ENCODE results near the gene KLHL29. TPM values are rescaled to one million over a fixed set of nuclear protein-coding genes. Genes with fewer than 3 reads are reported as not detected.
A peak's percentile ranks its signal among the peaks of the same experiment; 100 is the strongest.

KLHL29 gene
- polyA plus RNA-seq, 3 donors, result 0.03 TPM; not detected in 2

DNA sequence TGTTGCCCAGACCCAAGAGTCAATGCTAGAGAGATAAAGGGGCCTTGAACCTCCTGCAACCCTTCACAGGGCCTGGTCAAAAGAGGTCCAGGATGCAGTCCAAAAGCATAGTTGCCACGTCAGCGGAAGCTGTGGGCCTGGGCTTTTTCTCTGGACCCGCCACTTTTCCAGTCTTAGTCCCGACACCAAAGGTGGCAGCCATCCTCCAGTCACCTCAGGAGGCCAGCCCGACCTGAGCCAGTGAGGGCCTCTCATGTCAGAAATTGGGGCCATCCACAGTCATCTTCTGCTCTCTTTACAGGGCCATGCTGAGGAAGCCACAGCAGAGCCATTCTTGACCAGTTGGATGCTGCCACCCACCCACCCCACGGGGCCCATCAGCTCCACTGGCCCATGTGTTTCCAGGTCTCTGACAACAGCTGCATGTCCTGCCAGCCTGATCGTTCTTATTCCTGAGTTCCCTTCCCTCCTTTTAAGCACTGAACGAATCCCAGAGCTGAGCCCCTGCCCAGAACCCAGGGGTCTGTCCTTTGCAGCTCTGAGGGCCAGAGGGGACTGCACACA lies 34.1 kb upstream of the KLHL29 start:
- Histone ChIP-seq H3K4me2 (replicated peaks; ENCODE audit: extremely low read depth, low read length, poor library complexity, severe bottlenecking) (no peak overlapping the region), H3K36me3 (replicated peaks in 1 of 2; ENCODE audit: control insufficient read depth in 1 of 2, insufficient read depth in 2 of 2, low read length in 2 of 2) (no peaks in the 10 kb centered on the region), H2AFZ (ENCODE audit: insufficient read depth, low read depth, low read length, poor library complexity, severe bottlenecking) (no peak overlapping the region), H3K9me3 (replicated peaks in 1 of 2; ENCODE audit: control insufficient read depth in 1 of 2, insufficient read depth in 1 of 2, low read length in 2 of 2) (no peaks in the 10 kb centered on the region), H3K27me3 (ENCODE audit: control insufficient read depth in 2 of 2, insufficient read depth in 2 of 2, low read length in 2 of 2) (peaks cover 2 to 19% of the 10 kb centered on the region in 2 donors), H3K9ac (ENCODE audit: insufficient read depth, low read length, poor library complexity, severe bottlenecking) (no peak overlapping the region), H3K4me3 (replicated peaks in 1 of 3; ENCODE audit: low read depth in 2 of 3, low read length in 3 of 3) (no peak overlapping the region), H3K79me2 (ENCODE audit: insufficient read depth, low read length) (no peaks in the 10 kb centered on the region), H3K27ac (ENCODE audit: low read depth in 1 of 2, low read length in 2 of 2) (no peak overlapping the region), H4K20me1 (ENCODE audit: insufficient read depth, low read length) (no peaks in the 10 kb centered on the region), H3K4me1 (ENCODE audit: control insufficient read depth in 1 of 2, insufficient read depth in 2 of 2, low read length in 2 of 2) (no peaks in the 10 kb centered on the region)
- Mint-ChIP-seq H3K4me1 (no peaks in the 10 kb centered on the region), H3K27me3 (ENCODE audit: low read depth in 3 of 3) (peaks cover 16 to 29% (median 16%) of the 10 kb centered on the region in 3 donors), H3K36me3 (no peaks in the 10 kb centered on the region), H3K9me3 (peaks cover 0 to 4% (median 0%) of the 10 kb centered on the region in 7 donors), H3K4me3 (no peak overlapping the region), H3K27ac (no peak overlapping the region)
- TF ChIP-seq, protein P1, sequence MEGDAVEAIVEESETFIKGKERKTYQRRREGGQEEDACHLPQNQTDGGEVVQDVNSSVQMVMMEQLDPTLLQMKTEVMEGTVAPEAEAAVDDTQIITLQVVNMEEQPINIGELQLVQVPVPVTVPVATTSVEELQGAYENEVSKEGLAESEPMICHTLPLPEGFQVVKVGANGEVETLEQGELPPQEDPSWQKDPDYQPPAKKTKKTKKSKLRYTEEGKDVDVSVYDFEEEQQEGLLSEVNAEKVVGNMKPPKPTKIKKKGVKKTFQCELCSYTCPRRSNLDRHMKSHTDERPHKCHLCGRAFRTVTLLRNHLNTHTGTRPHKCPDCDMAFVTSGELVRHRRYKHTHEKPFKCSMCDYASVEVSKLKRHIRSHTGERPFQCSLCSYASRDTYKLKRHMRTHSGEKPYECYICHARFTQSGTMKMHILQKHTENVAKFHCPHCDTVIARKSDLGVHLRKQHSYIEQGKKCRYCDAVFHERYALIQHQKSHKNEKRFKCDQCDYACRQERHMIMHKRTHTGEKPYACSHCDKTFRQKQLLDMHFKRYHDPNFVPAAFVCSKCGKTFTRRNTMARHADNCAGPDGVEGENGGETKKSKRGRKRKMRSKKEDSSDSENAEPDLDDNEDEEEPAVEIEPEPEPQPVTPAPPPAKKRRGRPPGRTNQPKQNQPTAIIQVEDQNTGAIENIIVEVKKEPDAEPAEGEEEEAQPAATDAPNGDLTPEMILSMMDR (IDR thresholded peaks at IDR 0.05), result no peak
- intact Hi-C loops (cut with micrococcal nuclease), result no loop called here
- 91% methylated on average over 8 of the region's 8 CpGs for WGBS (ENCODE audit: insufficient coverage)
- no peak for DNase-seq

DNA sequence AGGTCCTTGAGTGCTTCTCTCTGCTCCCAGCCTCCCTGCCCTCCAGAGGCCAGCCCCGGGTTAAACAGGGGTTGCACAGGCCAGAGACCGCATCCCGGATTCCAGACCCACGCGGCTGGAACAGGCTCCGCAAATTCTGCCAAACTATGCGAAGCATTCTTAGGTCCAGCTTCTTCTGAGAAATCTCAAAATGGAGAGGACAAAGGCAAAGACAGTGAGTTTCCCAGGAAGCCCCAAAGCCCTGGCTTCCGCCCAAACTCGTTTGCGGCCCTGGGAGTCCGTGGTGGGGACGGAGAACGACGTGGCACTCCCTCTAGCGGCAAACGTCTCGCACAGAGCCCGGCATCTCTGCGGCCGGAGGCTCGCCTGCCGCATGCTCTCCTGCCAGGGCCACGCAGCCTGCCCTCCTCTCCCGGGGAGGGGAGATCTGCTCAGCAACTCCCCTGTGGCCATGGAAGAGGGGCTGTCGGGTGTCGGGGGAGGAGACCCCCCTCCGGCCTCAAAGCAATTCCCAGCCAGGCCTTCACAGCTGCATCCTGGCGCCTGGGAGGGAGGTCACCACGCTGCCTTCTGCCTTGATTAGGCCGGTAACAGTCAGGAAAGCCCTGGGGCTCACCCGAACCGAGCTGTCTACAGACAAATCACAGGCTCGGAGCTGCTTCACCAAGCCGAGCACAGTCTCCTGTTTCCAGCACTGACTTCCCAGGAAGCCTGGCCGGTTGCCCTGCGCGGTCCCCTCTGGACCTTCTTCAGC lies 33.4 kb upstream of the KLHL29 start:
- no peaks in the 10 kb centered on the region for H3K4me1 ChIP-seq (ENCODE audit: control insufficient read depth in 1 of 2, insufficient read depth in 2 of 2, low read length in 2 of 2)
- Mint-ChIP-seq H3K36me3 (no peaks in the 10 kb centered on the region), H3K4me3 (no peak overlapping the region)

More for the DNA sequence above, 33.4 kb upstream of the KLHL29 start:
- no peak overlapping the region for H3K4me2 ChIP-seq (replicated peaks; ENCODE audit: extremely low read depth, low read length, poor library complexity, severe bottlenecking)
- peak overlapping the region; percentile 29 for H2AFZ ChIP-seq (ENCODE audit: insufficient read depth, low read depth, low read length, poor library complexity, severe bottlenecking)
- H3K36me3 ChIP-seq (replicated peaks in 1 of 2; ENCODE audit: control insufficient read depth in 1 of 2, insufficient read depth in 2 of 2, low read length in 2 of 2), result no peaks in the 10 kb centered on the region
- 29% methylated on average over 31 of the region's 37 CpGs for WGBS (ENCODE audit: insufficient coverage)
- H3K4me1 Mint-ChIP-seq, result no peaks in the 10 kb centered on the region
- H3K27ac ChIP-seq (ENCODE audit: low read depth in 1 of 2, low read length in 2 of 2), result no peak overlapping the region
- peak; percentile 3 to 25 (median 4) for DNase-seq
- no peak overlapping the region for H3K4me3 ChIP-seq (replicated peaks in 1 of 3; ENCODE audit: low read depth in 2 of 3, low read length in 3 of 3)
- H3K79me2 ChIP-seq (ENCODE audit: insufficient read depth, low read length), result no peaks in the 10 kb centered on the region
- H3K9me3 Mint-ChIP-seq, result peaks cover 0 to 3% (median 0%) of the 10 kb centered on the region in 7 donors
- peaks cover 2 to 17% of the 10 kb centered on the region in 2 donors for H3K27me3 ChIP-seq (ENCODE audit: control insufficient read depth in 2 of 2, insufficient read depth in 2 of 2, low read length in 2 of 2)
- peaks cover 12 to 30% (median 16%) of the 10 kb centered on the region in 3 donors for H3K27me3 Mint-ChIP-seq (ENCODE audit: low read depth in 3 of 3)
- no peak overlapping the region for H3K27ac Mint-ChIP-seq
- intact Hi-C loops (cut with micrococcal nuclease), result no loop called here
- H4K20me1 ChIP-seq (ENCODE audit: insufficient read depth, low read length), result no peaks in the 10 kb centered on the region
- TF ChIP-seq, protein P1 (IDR thresholded peaks at IDR 0.05), result peak; percentile 79
- no peak overlapping the region for H3K9ac ChIP-seq (ENCODE audit: insufficient read depth, low read length, poor library complexity, severe bottlenecking)
- H3K9me3 ChIP-seq (replicated peaks in 1 of 2; ENCODE audit: control insufficient read depth in 1 of 2, insufficient read depth in 1 of 2, low read length in 2 of 2), result no peaks in the 10 kb centered on the region
